Activated B cell treated with CpG ODN at 0.5 μM for 24 hours (primary cell): Measurements from ENCODE around the gene MCOLN3. TPM values are rescaled to one million over a fixed set of nuclear protein-coding genes. Genes with fewer than 3 reads are reported as not detected.

Source experiments
- ATAC-seq: fragments of 200-7000 bp; cut with Tn5 transposase; one replicate; pipeline ENCODE4 v1.10.0; 2021; ENCODE audit warnings: low read depth, mild to moderate bottlenecking, moderate library complexity
- CTCF ChIA-PET: fragments of 350-600 bp; sonication (Branson Sonifier 250); formaldehyde crosslinking; loops from one replicate; lab custom pipeline; 2021; ENCODE audit warnings: antibody characterized with exemption; lab: Charles Lee
- POLR2A ChIA-PET: fragments of 350-600 bp; sonication (Branson Sonifier 250); formaldehyde crosslinking; loops from one replicate; lab custom pipeline; 2021; ENCODE audit warnings: antibody characterized with exemption; lab: Charles Lee
- DNase-seq: peaks from one replicate; pipeline ENCODE4 v3.0.0; 2022
- H3K27ac Mint-ChIP-seq: one replicate; pipeline ENCODE4 v1.8.0; 2020; ENCODE audit warnings: mixed read lengths
- H3K27me3 Mint-ChIP-seq: one replicate; pipeline ENCODE4 v1.8.0; 2021; ENCODE audit warnings: mixed read lengths
- H3K36me3 Mint-ChIP-seq: one replicate; pipeline ENCODE4 v1.8.0; 2021; ENCODE audit warnings: low read depth, mixed read lengths
- H3K4me1 Mint-ChIP-seq: one replicate; pipeline ENCODE4 v1.8.0; 2021; ENCODE audit warnings: mixed read lengths
- H3K4me3 Mint-ChIP-seq: one replicate; pipeline ENCODE4 v1.8.0; 2020; ENCODE audit warnings: mild to moderate bottlenecking, mixed read lengths
- H3K9me3 Mint-ChIP-seq: one replicate; pipeline ENCODE4 v1.8.0; 2020; ENCODE audit warnings: mixed read lengths
- intact Hi-C: fragments of 100-400 bp; cut with micrococcal nuclease; formaldehyde crosslinking; loops from one replicate; pipeline ENCODE4 v1.15.1; 2024
- total RNA-seq: library from RNA; stranded (reverse); gene quantifications from 2 replicates; pipeline ENCODE4 v1.2.3, GENCODE V29; 2022
- TF ChIP-seq, protein P1 (sequence below): fragments of 200-600 bp; IDR thresholded peaks from one replicate; pipeline ENCODE4 v1.8.0; 2022; ENCODE audit warnings: antibody characterized with exemption, mild to moderate bottlenecking

MCOLN3 gene
- total RNA-seq, 1 donor from 2014 or later, result 0.16 TPM

DNA sequence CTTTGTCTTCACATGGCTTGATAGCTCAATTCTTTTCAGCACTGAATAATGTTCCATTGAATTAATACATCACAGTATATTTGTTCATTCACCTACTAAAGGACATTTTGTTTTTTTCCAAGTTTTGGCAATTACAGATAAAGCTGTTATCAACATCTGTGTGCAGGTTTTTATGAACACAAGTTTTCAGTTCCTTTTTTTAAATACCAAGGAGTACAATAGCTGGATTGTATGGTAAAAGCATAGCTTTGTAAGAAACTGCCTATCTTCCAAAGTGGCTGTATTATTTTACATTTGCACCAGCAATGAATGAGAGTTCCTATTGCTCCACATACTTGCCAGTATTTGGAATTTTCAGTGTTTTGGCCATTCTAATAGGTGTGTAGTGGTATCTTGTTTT lies 46.6 kb downstream of the MCOLN3 start:
- TF ChIP-seq, protein P1, sequence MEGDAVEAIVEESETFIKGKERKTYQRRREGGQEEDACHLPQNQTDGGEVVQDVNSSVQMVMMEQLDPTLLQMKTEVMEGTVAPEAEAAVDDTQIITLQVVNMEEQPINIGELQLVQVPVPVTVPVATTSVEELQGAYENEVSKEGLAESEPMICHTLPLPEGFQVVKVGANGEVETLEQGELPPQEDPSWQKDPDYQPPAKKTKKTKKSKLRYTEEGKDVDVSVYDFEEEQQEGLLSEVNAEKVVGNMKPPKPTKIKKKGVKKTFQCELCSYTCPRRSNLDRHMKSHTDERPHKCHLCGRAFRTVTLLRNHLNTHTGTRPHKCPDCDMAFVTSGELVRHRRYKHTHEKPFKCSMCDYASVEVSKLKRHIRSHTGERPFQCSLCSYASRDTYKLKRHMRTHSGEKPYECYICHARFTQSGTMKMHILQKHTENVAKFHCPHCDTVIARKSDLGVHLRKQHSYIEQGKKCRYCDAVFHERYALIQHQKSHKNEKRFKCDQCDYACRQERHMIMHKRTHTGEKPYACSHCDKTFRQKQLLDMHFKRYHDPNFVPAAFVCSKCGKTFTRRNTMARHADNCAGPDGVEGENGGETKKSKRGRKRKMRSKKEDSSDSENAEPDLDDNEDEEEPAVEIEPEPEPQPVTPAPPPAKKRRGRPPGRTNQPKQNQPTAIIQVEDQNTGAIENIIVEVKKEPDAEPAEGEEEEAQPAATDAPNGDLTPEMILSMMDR, result no peak
- intact Hi-C loops, result loop anchor here (1.0 kb wide), 1 partner anchor 275 kb away; the partner anchor contains the start of gene BCL10
- DNase-seq, result no peak
- POLR2A ChIA-PET, result interaction anchor here (1.4 kb wide), 1 partner anchor 60 kb away, joined by 3 read pairs; a partner anchor contains a TSS
- H3K36me3 Mint-ChIP-seq, result no peaks in the 10 kb centered on the region
- no peak for ATAC-seq
- peaks cover 17% of the 10 kb centered on the region for H3K9me3 Mint-ChIP-seq
- H3K4me3 Mint-ChIP-seq, result no peak overlapping the region
- CTCF ChIA-PET, result interaction anchor here (1.1 to 3.6 kb wide), 2 partner anchors 26 to 57 kb away, joined by 7 to 21 read pairs; no protein-coding TSS in a partner anchor
- H3K4me1 Mint-ChIP-seq, result peaks cover 28% of the 10 kb centered on the region
- no peak overlapping the region for H3K27ac Mint-ChIP-seq
- H3K27me3 Mint-ChIP-seq, result peaks cover 12% of the 10 kb centered on the region

DNA sequence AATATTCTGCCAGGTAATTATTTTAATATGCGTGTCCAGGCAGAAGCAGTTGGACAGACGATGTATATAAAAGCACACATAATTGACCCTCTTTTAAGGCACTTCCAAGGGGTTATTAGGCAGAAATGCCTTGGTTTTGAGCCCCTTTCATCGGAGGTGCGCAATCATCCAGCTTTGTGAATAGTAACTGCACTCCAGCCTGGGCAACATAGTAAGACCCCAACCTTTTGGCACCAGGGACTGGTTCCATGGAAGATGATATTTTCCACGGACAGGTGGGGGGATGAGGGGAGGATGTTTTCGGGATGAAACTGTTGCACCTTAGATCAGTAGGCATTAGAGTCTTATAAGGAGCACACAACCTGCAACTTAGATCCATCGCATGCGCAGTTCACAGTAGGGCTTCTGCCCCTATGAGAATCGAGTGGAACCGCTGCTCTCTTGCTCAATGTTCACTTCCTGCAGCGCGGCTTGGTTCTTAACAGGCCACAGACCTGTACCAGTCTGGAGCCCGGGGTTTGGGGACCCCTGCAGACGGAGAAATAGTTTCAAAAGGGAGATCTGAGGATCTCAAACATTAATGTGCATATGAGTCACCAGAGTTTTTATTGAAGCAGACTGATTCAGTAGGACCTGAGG lies 49.5 kb downstream of the MCOLN3 start:
- POLR2A ChIA-PET, result interaction anchor here (0.7 to 1.1 kb wide), 4 partner anchors 28 to 1706 kb away, joined by 3 to 4 read pairs (median 3); partner anchors contain the start of genes C1orf52 and SH3GLB1
- intact Hi-C loops, result loop anchor here (5.0 to 10.0 kb wide), 2 partner anchors 494 to 1619 kb away; partner anchors contain the start of genes GNG5 and SPATA1
- ATAC-seq (peak; percentile 19), DNase-seq (no peak)
- Mint-ChIP-seq H3K4me3 (peak overlapping the region; percentile 85), H3K4me1 (peaks cover 50% of the 10 kb centered on the region), H3K27ac (peak overlapping the region; percentile 70), H3K9me3 (peaks cover 1% of the 10 kb centered on the region), H3K27me3 (peaks cover 10% of the 10 kb centered on the region), H3K36me3 (peaks cover 14% of the 10 kb centered on the region)
- CTCF ChIA-PET, result interaction anchor here (1.0 to 1.3 kb wide), 3 partner anchors 29 to 63 kb away, joined by 3 to 10 read pairs (median 9); no protein-coding TSS in a partner anchor
- TF ChIP-seq, protein P1, result no peak

DNA sequence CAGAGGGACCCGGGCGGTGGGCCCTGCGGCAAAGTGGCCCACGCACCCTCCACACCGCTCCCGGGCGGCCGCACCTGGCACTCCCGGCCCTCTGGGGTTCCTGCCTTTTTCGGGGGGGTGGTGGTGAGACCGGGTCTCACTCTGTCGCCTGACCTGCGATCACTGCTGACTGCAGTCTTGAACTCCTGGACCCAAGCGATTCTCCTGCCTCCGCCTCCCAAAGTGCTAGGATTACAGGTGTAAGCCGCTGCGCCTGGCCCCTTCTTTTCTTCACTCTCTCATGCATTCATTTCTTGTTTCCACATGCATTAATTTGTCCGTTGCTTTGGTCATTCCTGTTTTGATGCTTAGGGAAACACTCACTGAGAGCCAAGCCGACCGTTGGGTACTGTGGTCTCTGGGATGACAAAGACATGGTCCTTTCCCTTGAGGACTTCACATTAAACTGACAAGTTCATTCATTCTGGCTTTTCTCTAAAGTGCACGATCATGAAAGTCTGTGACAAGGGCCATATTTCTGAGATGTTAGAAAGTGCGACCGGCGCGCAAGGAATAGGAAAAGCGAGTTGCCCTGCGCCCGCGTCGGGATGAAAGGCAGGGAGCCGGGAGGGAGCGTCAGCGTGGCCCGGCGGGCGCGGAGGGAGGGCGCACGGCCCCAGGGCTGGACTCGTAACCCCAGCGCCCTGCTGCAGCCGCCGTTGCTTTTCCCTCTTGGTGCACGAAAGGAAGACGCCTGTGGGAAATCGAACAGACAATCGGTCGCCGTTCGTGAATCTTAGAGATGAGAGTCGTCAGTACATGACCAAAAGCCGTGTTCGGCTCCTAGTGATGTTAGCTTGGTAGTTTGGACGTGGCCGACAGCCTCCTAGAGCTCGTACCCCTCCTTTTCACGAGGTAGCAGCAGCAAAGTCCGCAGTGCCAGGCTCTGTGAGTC lies 50.4 kb downstream of the MCOLN3 start:
- POLR2A ChIA-PET, result interaction anchor here (0.6 to 1.5 kb wide), 6 partner anchors 29 to 1707 kb away, joined by 3 to 12 read pairs (median 3); partner anchors contain the start of genes C1orf52 and SH3GLB1
- TF ChIP-seq, protein P1, result no peak
- peaks cover 19% of the 10 kb centered on the region for H3K36me3 Mint-ChIP-seq
- DNase-seq (no peak), ATAC-seq (no peak)
- intact Hi-C loops, result loop anchor here (1.0 to 10.0 kb wide), 10 partner anchors 10 to 1619 kb away; partner anchors contain the start of genes BCL10, C1orf52, GNG5 and SPATA1
- no peaks in the 10 kb centered on the region for H3K9me3 Mint-ChIP-seq
- CTCF ChIA-PET, result interaction anchor here (1.0 to 1.3 kb wide), 3 partner anchors 29 to 62 kb away, joined by 3 to 10 read pairs (median 9); no protein-coding TSS in a partner anchor
- H3K27ac Mint-ChIP-seq, result peak overlapping the region; percentile 70
- H3K4me3 Mint-ChIP-seq, result peak overlapping the region; percentile 85
- H3K4me1 Mint-ChIP-seq, result peaks cover 55% of the 10 kb centered on the region
- peaks cover 6% of the 10 kb centered on the region for H3K27me3 Mint-ChIP-seq

DNA sequence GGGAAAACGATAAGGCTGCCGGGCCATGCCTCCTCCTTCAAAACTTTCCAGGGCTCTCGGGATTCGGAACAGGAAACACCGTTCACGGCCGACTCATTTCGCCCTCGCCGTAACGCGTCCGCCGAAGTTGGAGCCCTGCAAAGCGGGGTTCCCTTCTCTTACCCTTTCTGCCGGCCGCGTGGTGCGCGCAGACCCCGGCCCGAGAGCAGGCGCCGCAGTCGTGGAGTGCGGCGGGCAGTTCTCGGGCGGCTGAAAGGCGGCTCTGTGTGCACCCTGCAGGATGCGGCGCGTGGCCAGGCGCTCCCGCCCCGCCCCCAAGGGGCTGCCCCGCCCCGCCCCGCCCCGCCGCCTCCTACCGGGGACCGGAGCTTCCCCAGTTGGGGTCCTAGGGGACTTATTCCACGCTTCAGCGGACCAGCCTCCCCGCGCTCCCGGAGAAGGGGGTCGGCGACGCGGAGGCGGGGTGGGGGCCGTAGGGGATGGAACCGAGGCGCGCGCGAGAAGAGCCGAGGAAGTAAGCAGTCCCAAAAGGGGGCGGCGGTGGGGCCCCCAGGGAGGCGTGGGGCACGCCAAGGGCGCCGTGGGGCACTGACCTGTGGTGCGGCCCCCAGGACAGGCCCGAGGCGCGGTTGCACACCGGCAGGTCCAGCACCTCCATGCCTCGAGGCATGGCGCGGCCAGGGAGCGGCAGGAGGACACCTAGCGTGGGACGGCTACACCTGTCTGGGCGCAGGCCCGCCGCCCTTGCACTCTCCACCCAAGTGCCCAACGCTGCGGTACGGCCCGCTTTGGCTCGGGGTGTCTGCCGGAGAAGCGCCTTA lies 51.2 kb downstream of the MCOLN3 start, which contains the start of gene MCOLN2:
MCOLN2 (minus strand) TSS at position 268 of the 821 bp plus-strand sequence; CDS start at position 27, 241 bp downstream.
- intact Hi-C loops, result loop anchor here (1.0 to 10.0 kb wide), 10 partner anchors 9 to 1620 kb away; partner anchors contain the start of genes BCL10, C1orf52, GNG5 and SPATA1
- peaks cover 24% of the 10 kb centered on the region for H3K36me3 Mint-ChIP-seq
- DNase-seq, result peak; percentile 60
- H3K4me3 Mint-ChIP-seq, result peak within 1 kb of the TSS; percentile 85
- TF ChIP-seq, protein P1, result no peak
- CTCF ChIA-PET, result interaction anchor here (3.8 kb wide), 1 partner anchor 53 kb away, joined by 42 read pairs; no protein-coding TSS in a partner anchor
- H3K4me1 Mint-ChIP-seq, result peaks cover 63% of the 10 kb centered on the region
- POLR2A ChIA-PET, result interaction anchor here (0.6 to 3.6 kb wide), 4 partner anchors 42 to 279 kb away, joined by 3 to 23 read pairs (median 8); partner anchors contain the start of gene BCL10
- H3K27me3 Mint-ChIP-seq, result peaks cover 2% of the 10 kb centered on the region
- ATAC-seq, result peak; percentile 67
- peak within 1 kb of the TSS; percentile 87 for H3K27ac Mint-ChIP-seq
- no peaks in the 10 kb centered on the region for H3K9me3 Mint-ChIP-seq
